Activated CD4-positive, alpha-beta T cell treated with anti-CD3 and anti-CD28 coated beads, Interleukin-10, Interleukin-2, amounts not matched to agents 100 ng/mL and 50 ng/mL, durations not matched to agents 16 hours and 8 hours (primary cell): ENCODE measurements around the gene HOXC9.

Experiments used
- DNase-seq: peaks from one replicate; pipeline ENCODE4 v3.0.0-alpha.2; 2020

The HOXC9 gene

GRCh38 chr12:53963434-53964314 lies 36.3 kb upstream of the HOXC9 start:
- DNase-seq = no peak

GRCh38 chr12:53964315-53964713 lies 35.6 kb upstream of the HOXC9 start:
- DNase-seq = no peak

GRCh38 chr12:53965281-53966084 lies 34.5 kb upstream of the HOXC9 start:
- DNase-seq = no peak

GRCh38 chr12:53966085-53966384 lies 33.9 kb upstream of the HOXC9 start:
- DNase-seq = no peak

- DNase-seq = no peak
Observed at GRCh38 chr12:53966385-53967133, 33.4 kb upstream of the HOXC9 start.

- DNase-seq = no peak
Observed at GRCh38 chr12:53967421-53967925, 32.5 kb upstream of the HOXC9 start.

GRCh38 chr12:53968214-53969127 lies 31.5 kb upstream of the HOXC9 start:
- DNase-seq = no peak

- no peak for DNase-seq
Observed at GRCh38 chr12:53969588-53970259, 30.2 kb upstream of the HOXC9 start.

- no peak for DNase-seq
Observed at GRCh38 chr12:53970451-53970850, 29.5 kb upstream of the HOXC9 start.

- DNase-seq = no peak
Observed at GRCh38 chr12:53971129-53971528, 28.8 kb upstream of the HOXC9 start.

GRCh38 chr12:53971686-53972085 lies 28.3 kb upstream of the HOXC9 start:
- no peak for DNase-seq

GRCh38 chr12:53972152-53972702 lies 27.7 kb upstream of the HOXC9 start:
- DNase-seq = no peak

- DNase-seq = no peak
Observed at GRCh38 chr12:53972722-53973235, 27.2 kb upstream of the HOXC9 start, which contains the start of gene HOXC11. HOXC11 (plus strand) TSS chr12:53973126; CDS start chr12:53973242, 116 bp downstream.

GRCh38 chr12:53973236-53974042 lies 26.5 kb upstream of the HOXC9 start:
- no peak for DNase-seq

- no peak for DNase-seq
Observed at GRCh38 chr12:53974084-53975063, 25.6 kb upstream of the HOXC9 start, which contains the start of gene HOTAIR. HOTAIR (minus strand) TSS chr12:53974954.

GRCh38 chr12:53975064-53975471 lies 24.9 kb upstream of the HOXC9 start:
- no peak for DNase-seq

GRCh38 chr12:53975479-53976152 lies 24.3 kb upstream of the HOXC9 start:
- DNase-seq = no peak
